HG03175 (cell line): ENCODE measurements around the gene PIAS1.

ENCODE experiments used
- ATAC-seq: cut with Tn5 transposase; IDR thresholded peaks from one replicate; pipeline ENCODE4 v1.9.1; 2021; ENCODE audit warnings: mild to moderate bottlenecking, moderate library complexity; ENCODE audit not compliant: unreplicated experiment

PIAS1 gene

DNA sequence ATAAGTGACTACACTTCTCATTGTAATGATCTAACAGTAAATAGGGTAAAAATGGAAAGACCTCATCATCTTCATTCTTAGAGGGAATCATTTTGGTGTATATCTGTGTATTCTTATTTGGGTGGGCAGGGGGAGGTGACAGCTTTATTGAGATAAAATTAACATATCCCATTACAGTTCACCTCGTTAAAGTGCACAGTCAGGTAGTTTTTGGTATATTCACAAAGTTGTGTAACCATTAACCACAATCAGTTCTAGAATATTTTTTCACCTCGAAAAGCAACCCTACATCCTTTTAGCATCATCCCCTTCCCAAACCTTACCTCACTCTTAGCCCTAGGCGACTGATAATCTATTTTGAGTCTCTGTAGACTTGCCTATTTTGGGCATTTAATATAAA, 8.1 kb downstream of the PIAS1 start:
- no peak for ATAC-seq

- ATAC-seq: no peak
These were observed 8.9 kb downstream of the PIAS1 start for GRCh38 chr15:68062946-68063465.

GRCh38 chr15:68063606-68064005, 9.5 kb downstream of the PIAS1 start:
- no peak for ATAC-seq

- ATAC-seq: no peak
These were observed 19.6 kb downstream of the PIAS1 start for GRCh38 chr15:68073576-68074288.

DNA sequence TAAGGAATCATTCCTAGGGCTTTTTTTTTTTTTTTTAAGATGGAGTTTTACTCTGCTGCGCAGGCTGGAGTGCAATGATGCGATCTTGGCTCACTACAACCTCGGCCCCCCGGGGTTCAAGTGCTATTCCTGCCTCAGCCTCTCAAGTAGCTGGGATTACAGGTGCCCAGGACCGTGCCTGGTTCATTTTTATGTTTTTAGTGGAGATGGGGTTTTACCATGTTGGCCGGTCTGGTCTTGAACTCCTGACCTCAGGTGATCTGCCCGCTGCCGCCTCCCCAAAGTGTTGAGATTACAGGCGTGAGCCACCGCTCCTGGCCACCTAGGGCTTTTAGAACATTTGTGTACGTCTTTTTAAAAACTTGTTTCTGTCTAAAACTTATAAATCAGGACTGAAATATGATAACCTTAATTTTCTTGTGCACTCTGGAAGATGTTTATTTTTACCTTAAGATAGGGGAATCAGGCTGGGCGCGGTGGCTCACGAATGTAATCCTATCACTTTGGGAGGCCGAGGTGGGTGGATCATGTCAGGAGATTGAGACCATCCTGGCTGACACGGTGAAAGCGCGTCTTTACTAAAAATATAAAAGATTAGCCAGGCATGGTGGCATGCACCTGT, 21.8 kb downstream of the PIAS1 start:
- ATAC-seq: no peak

DNA sequence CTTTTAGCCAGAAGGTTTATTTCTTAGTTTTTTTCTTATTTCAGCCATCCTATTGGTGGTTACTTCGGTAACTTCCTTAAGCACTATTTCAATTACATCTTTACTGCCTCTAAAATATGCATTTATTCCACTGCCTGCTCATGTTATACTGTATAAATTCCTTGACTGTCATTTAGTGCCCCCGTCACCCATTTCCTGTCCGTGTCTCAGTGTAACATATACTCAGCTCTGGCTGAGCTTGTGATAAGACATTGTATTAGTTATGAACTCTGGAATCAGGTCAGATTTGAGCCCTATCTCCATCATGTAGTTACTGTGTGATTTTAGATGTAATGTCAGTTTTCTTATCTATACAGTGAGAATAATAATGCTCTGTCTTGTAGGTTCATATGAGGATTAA, 24.2 kb downstream of the PIAS1 start:
- no peak for ATAC-seq

DNA sequence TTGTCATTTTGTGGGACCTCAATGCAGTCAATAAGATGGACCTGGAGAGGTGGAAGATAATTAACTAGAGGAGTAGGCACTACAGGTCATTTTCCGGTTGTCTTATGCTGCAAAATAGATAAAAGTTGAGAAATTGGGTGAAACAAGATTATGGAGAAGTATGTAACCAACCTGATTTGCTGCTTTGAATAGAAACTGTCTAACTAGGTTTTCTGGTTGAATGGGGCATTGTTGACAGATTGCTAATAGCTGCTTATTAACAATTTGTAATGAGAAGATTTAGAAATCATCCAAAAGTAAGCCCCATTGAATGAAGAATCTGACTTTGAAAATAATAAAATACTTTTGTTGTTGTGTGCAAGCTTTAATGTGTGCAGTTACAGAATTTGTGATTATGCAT, 26.2 kb downstream of the PIAS1 start:
- ATAC-seq: no peak

GRCh38 chr15:68080783-68081182, 26.7 kb downstream of the PIAS1 start:
- ATAC-seq: no peak

GRCh38 chr15:68081869-68082505, 27.9 kb downstream of the PIAS1 start:
- no peak for ATAC-seq

GRCh38 chr15:68082735-68083134, 28.6 kb downstream of the PIAS1 start:
- ATAC-seq: no peak

DNA sequence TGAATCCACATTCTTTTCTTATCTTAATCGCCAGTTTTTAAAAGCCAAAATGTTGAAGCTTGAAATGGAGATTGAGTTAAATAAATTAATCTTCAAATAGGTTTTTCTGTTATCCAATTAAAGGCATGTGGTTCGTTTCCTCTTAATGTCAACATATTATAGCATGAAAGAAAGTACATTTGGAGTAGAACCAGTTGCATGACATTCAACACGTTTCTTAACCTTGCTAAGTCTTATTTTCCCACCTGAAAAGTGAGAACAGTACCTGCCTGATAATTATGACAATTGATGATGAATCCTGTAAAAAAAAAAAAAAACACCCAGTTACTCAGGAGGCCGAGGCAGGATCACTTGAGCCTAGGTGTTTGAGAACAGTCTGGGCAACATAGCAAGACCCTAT, 29.3 kb downstream of the PIAS1 start:
- ATAC-seq: no peak

DNA sequence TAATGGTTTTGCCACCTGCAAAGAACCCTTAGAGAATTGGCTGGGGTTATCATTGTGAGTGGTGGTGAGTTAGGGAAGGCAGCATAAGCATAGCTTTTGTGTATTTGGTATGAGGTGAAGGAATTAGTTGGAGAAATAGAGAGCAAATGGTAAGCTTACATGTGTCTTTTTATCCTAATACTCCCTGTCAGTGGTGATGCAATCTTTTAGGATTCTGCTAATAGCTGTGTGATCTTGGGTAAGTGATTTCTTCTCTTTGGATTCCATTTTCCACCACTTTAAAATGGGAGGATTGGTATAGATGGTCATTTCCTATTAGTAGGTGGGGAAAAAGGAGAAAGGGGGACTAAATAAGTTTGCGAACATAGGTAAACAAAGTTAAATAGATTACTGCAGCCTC, 30.9 kb downstream of the PIAS1 start:
- ATAC-seq: no peak

- no peak for ATAC-seq
These were observed 37.6 kb downstream of the PIAS1 start for GRCh38 chr15:68091743-68092142.

GRCh38 chr15:68096099-68096498, 42.0 kb downstream of the PIAS1 start:
- no peak for ATAC-seq

GRCh38 chr15:68097029-68097428, 42.9 kb downstream of the PIAS1 start:
- ATAC-seq: no peak

GRCh38 chr15:68098465-68098864, 44.4 kb downstream of the PIAS1 start:
- ATAC-seq: no peak

DNA sequence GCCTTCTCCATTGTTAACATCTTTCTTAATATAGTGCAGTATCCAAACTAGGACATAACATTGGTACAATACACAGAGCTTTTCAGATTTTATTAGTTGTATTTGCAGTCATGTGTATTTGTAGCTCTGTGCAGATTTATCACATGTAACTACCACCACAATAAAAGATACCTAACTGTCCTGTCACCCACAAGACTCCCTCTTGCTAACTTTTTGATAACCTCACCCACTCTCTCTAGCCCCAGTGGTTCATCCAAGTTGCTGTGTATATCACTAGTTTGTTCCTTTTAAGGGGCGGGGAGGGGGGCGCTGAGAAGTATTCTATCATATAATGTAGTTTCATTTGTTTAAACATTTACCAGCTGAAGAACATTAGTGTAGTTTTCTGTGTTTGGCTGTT, 46.1 kb downstream of the PIAS1 start:
- no peak for ATAC-seq

DNA sequence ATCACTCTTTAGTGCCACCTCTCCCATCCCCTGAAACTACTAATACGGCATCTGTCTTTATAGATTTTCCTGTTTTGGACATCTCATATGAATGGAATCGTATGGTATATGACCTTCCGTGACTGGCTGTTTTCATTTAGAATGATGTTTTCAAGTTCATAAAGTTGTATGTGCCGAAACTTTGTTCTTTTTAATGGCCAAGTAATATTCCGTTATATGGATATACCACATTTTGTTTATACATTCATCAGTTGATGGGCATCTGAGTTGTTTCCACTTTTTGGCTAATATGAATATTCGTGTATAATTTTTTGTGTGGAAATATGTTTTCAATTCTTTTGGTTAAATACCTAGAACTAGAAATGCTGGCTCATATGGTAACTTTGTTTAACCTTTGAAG, 49.5 kb downstream of the PIAS1 start:
- no peak for ATAC-seq

DNA sequence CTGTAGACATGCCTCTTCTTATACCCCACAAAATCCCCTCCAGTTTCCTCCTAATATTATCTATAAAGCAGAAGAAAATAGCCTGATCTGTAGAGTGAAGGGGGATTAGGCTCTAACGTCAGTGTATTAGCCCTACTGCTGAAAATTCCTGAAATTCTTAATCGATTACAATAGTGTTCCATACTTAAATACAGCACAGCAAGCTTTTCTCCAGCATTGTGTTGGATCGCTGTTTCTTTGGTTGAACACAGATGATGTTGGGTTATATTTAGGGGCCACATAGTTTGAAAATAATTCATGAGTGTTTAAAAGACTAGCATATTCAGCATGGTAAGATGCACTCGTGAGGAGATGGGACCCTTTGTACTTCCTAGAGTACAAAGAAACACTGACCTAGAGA, 52.5 kb downstream of the PIAS1 start:
- no peak for ATAC-seq

DNA sequence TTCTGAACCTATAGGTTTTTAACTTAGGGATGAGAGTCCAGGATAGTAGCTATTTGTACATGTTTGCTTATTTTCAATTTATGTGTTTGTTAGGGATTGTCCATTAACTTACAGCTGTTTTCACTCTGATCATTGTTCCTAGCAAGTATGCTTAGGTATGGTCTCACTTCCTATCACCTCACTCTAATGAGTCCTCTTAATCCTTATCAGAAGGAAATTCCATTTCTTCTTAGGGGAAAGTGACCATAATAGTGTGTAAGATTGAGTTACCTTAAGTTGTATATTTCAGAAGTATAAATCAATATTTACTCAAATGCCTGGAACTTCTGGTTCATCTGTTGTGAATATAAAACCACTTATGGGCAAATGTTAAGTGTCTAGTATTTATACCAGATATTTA, 53.0 kb downstream of the PIAS1 start:
- ATAC-seq: no peak

GRCh38 chr15:68112706-68113105, 58.6 kb downstream of the PIAS1 start:
- no peak for ATAC-seq

- no peak for ATAC-seq
These were observed 59.2 kb downstream of the PIAS1 start for GRCh38 chr15:68113273-68113672.
